Thoracic aorta (tissue), 2 donors: ENCODE measurements around the gene DHX16. TPM values are rescaled to one million over a fixed set of nuclear protein-coding genes. Genes with fewer than 3 reads are reported as not detected.

Experiments used
- ATAC-seq: fragments of 150-250 bp; one replicate; pipeline ENCODE4 v1.8.0; 2017; ENCODE audit warnings: low read depth; ENCODE audit not compliant: insufficient number of reproducible peaks, low FRiP score
- DNase-seq: peaks from one replicate; pipeline ENCODE4 v3.0.0-alpha.2; 2020; ENCODE audit warnings: low spot score
- H3K27ac ChIP-seq, 2 donors: fragments of 200-600 bp; sonication (generic); 1 replicate in 1 of 2; 2 replicates in 1 of 2; pipeline ENCODE4 v1.5.1; 2016; ENCODE audit warnings: mild to moderate bottlenecking in 2 of 2, moderate library complexity in 2 of 2
- H3K27me3 ChIP-seq: fragments of 200-600 bp; sonication (generic); replicated peaks from 2 replicates; pipeline ENCODE4 v1.6.0; 2016; ENCODE audit warnings: mild to moderate bottlenecking; ENCODE audit not compliant: insufficient read depth
- H3K36me3 ChIP-seq: fragments of 200-600 bp; sonication (generic); one replicate; pipeline ENCODE4 v1.5.1; 2016
- H3K4me1 ChIP-seq, 2 donors: fragments of 200-600 bp; sonication (generic); 1 replicate in 1 of 2; 2 replicates in 1 of 2; pipeline versions ENCODE4 v1.5.1 to v1.6.0; 2016; ENCODE audit warnings: low read depth in 2 of 2, mild to moderate bottlenecking in 1 of 2; ENCODE audit not compliant: control insufficient read depth in 1 of 2
- H3K4me3 ChIP-seq: fragments of 200-600 bp; sonication (generic); 2 replicates; pipeline ENCODE4 v1.5.1; 2016; ENCODE audit warnings: mild to moderate bottlenecking
- H3K9me3 ChIP-seq: fragments of 200-600 bp; sonication (generic); 2 replicates; pipeline ENCODE4 v1.5.1; 2016
- CTCF ChIP-seq: fragments of 200-600 bp; sonication (generic); IDR thresholded peaks from one replicate; pipeline ENCODE4 v1.5.1; 2019; ENCODE audit warnings: antibody characterized with exemption
- total RNA-seq, 2 donors: library from RNA; depleted of rRNA; stranded (reverse); fragments of >200 nt; gene quantifications; one replicate each; pipeline versions ENCODE4 v1.1.0 to v1.2.3, GENCODE V29; 2016

DHX16 gene
- total RNA-seq, 2 donors from 2014 or later, result 27.4 to 55.2 TPM

DNA sequence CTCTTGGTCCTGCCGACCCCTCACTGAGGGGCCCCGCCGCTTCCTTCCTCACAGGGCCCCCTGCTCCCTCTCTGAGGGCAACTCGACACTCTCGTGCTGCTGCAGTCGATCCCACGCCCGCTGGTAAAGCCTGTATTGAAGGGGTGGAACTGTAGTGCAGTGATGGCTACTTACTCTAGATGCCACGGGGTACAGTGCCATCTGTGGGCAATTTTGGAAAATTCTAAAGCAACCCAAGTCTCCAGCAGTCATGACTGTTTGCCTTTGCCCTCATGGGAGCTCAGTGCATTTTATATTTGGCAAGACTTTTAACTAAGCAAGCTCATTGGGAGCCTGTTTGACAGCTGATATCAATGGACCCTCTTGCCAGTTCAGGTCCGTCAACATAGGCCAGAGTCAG lies 32.3 kb downstream of the DHX16 start:
- Histone ChIP-seq H3K27me3 (no peaks in the 10 kb centered on the region), H3K36me3 (peaks cover 19% of the 10 kb centered on the region), H3K9me3 (no peaks in the 10 kb centered on the region), H3K4me3 (no peak overlapping the region), H3K4me1 (no peaks in the 10 kb centered on the region), H3K27ac (no peak overlapping the region)
- DNase-seq (no peak), ATAC-seq (no peak)
- TF ChIP-seq CTCF, result no peak

DNA sequence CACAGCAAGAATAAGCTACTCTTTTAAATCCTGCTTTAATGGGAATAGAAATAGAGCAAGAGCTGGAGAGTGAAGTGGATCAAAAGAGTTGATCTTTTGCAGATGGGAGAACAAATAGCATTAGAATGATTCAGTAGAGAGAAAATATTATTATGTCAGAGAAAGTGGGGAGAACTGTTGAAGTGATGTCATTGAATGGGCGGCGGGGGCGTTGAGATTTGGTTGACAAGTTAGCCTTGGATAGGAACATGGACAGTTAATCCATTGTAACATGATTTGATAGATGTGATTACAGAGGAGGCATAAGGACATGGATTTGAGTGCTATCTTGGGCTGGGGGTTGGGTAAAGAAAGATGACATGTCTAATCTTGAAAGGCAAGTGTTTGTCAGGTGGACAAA lies 37.0 kb downstream of the DHX16 start:
- ATAC-seq, result no peak
- Histone ChIP-seq H3K4me3 (no peak overlapping the region), H3K27ac (no peak overlapping the region), H3K9me3 (no peaks in the 10 kb centered on the region), H3K27me3 (no peaks in the 10 kb centered on the region), H3K36me3 (peaks cover 11% of the 10 kb centered on the region), H3K4me1 (no peaks in the 10 kb centered on the region)
- TF ChIP-seq CTCF, result no peak
- no peak for DNase-seq

GRCh38 chr6:30626484-30627366 lies 46.1 kb downstream of the DHX16 start, which contains the start of gene ATAT1:
Gene ATAT1 (plus strand): TSS chr6:30626874.
- H3K9me3 ChIP-seq, result no peaks in the 10 kb centered on the region
- DNase-seq, result peak; percentile 65
- ATAC-seq, result peak; percentile 80
- H3K27me3 ChIP-seq, result no peaks in the 10 kb centered on the region
- H3K36me3 ChIP-seq, result peaks cover 19% of the 10 kb centered on the region
- peak within 1 kb of the TSS; percentile 84 to 94 for H3K27ac ChIP-seq
- H3K4me1 ChIP-seq, result peaks cover 3 to 16% of the 10 kb centered on the region in 2 donors
- H3K4me3 ChIP-seq, result peak within 1 kb of the TSS; percentile 81
- TF ChIP-seq CTCF, result no peak

GRCh38 chr6:30625511-30625910 lies 47.3 kb downstream of the DHX16 start:
- H3K4me3 ChIP-seq, result no peak overlapping the region
- TF ChIP-seq CTCF, result no peak
- H3K27ac ChIP-seq, result peak overlapping the region in 1 of 2 donors; percentile 94
- H3K27me3 ChIP-seq, result no peaks in the 10 kb centered on the region
- ATAC-seq (no peak), DNase-seq (no peak)
- peaks cover 21% of the 10 kb centered on the region for H3K36me3 ChIP-seq
- H3K4me1 ChIP-seq, result peaks cover 3 to 16% of the 10 kb centered on the region in 2 donors
- no peaks in the 10 kb centered on the region for H3K9me3 ChIP-seq

DNA sequence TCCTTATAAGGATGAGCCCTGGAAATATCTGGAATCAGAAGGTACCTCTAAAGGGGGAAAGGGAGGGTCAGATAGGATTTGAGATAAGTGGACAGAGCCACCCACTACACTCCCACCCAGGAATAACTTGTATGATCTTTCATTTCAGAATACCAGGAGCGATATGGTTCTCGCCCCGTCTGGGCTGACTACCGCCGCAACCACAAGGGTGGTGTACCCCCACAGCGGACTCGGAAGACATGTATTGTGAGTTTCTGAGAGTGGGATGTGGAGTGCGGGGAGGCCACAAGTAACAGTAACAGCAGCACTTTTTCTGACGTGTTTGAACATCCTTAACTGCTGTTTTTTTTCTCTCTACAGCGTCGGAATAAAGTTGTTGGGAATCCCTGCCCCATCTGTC lies 53.2 kb downstream of the DHX16 start:
- H3K9me3 ChIP-seq, result no peaks in the 10 kb centered on the region
- no peak for TF ChIP-seq CTCF
- H3K27ac ChIP-seq, result no peak overlapping the region
- DNase-seq (no peak), ATAC-seq (no peak)
- no peaks in the 10 kb centered on the region for H3K27me3 ChIP-seq
- H3K36me3 ChIP-seq, result peaks cover 19% of the 10 kb centered on the region
- H3K4me1 ChIP-seq, result peaks cover 9 to 15% of the 10 kb centered on the region in 2 donors
- H3K4me3 ChIP-seq, result no peak overlapping the region
